DOHH2 (cell line): ENCODE measurements around the gene EIF4ENIF1.

Experiments used
- H3F3A ChIP-seq: fragments of 200-600 bp; sonication (generic), shearing (Covaris generic); 2 replicates; pipeline ENCODE4 v1.6.0; 2016; ENCODE audit warnings: antibody characterized with exemption, mild to moderate bottlenecking; ENCODE audit not compliant: control insufficient read depth, insufficient read depth
- H3K27ac ChIP-seq: fragments of 200-600 bp; sonication (generic); 2 replicates; pipeline ENCODE4 v1.5.1; 2014; ENCODE audit warnings: low read depth, mild to moderate bottlenecking, low read length, moderate library complexity
- H3K27me3 ChIP-seq: fragments of 200-600 bp; sonication (generic); 2 replicates; pipeline ENCODE4 v1.6.1; 2014; ENCODE audit warnings: mild to moderate bottlenecking, low read length, mixed read lengths; ENCODE audit not compliant: control insufficient read depth
- H3K36me3 ChIP-seq: fragments of 200-600 bp; sonication (generic); 2 replicates; pipeline ENCODE4 v1.6.1; 2014; ENCODE audit warnings: mild to moderate bottlenecking, low read length, moderate library complexity, mixed read lengths; ENCODE audit not compliant: control insufficient read depth
- H3K4me1 ChIP-seq: fragments of 200-600 bp; sonication (generic); 2 replicates; pipeline ENCODE4 v1.6.1; 2014; ENCODE audit warnings: mild to moderate bottlenecking, low read length, mixed read lengths; ENCODE audit not compliant: control insufficient read depth
- H3K4me2 ChIP-seq: fragments of 200-600 bp; sonication (generic); 2 replicates; pipeline ENCODE4 v1.6.0; 2014; ENCODE audit warnings: mild to moderate bottlenecking, low read length, moderate library complexity
- H3K4me3 ChIP-seq: fragments of 200-600 bp; sonication (generic); 2 replicates; pipeline ENCODE4 v1.5.1; 2014; ENCODE audit warnings: mild to moderate bottlenecking, low read length, mixed read lengths
- H3K79me2 ChIP-seq: fragments of 200-600 bp; sonication (generic); 2 replicates; pipeline ENCODE4 v1.6.1; 2014; ENCODE audit warnings: mild to moderate bottlenecking, low read length, mixed read lengths; ENCODE audit not compliant: control insufficient read depth
- H3K9me2 ChIP-seq: fragments of 200-600 bp; sonication (generic); replicated peaks from 2 replicates; pipeline ENCODE4 v1.6.1; 2014; ENCODE audit warnings: mild to moderate bottlenecking, low read length, mixed read lengths; ENCODE audit not compliant: control insufficient read depth
- H3K9me3 ChIP-seq: fragments of 200-600 bp; sonication (generic); 2 replicates; pipeline ENCODE4 v1.6.1; 2014; ENCODE audit warnings: antibody characterized with exemption, low read length, mixed read lengths; ENCODE audit not compliant: control insufficient read depth, insufficient read depth
- H4K20me1 ChIP-seq: fragments of 200-600 bp; sonication (generic); 2 replicates; pipeline ENCODE4 v1.6.0; 2014; ENCODE audit warnings: low read depth, mild to moderate bottlenecking, antibody characterized with exemption, low read length, moderate library complexity; ENCODE audit not compliant: control insufficient read depth, insufficient read depth
- EZH2phosphoT487 ChIP-seq: fragments of 200-600 bp; sonication (generic); IDR thresholded peaks from 2 replicates; pipeline ENCODE4 v1.6.1; 2017; ENCODE audit warnings: borderline replicate concordance, mild to moderate bottlenecking, antibody characterized with exemption, low read length, moderate library complexity, mixed read lengths
- TF ChIP-seq, protein P1 (sequence below): fragments of 200-600 bp; sonication (generic); IDR thresholded peaks from one replicate; pipeline ENCODE4 v1.5.1; 2014; ENCODE audit warnings: antibody characterized with exemption, mild to moderate bottlenecking, low read depth, low read length; ENCODE audit not compliant: poor library complexity, severe bottlenecking

EIF4ENIF1 gene

DNA sequence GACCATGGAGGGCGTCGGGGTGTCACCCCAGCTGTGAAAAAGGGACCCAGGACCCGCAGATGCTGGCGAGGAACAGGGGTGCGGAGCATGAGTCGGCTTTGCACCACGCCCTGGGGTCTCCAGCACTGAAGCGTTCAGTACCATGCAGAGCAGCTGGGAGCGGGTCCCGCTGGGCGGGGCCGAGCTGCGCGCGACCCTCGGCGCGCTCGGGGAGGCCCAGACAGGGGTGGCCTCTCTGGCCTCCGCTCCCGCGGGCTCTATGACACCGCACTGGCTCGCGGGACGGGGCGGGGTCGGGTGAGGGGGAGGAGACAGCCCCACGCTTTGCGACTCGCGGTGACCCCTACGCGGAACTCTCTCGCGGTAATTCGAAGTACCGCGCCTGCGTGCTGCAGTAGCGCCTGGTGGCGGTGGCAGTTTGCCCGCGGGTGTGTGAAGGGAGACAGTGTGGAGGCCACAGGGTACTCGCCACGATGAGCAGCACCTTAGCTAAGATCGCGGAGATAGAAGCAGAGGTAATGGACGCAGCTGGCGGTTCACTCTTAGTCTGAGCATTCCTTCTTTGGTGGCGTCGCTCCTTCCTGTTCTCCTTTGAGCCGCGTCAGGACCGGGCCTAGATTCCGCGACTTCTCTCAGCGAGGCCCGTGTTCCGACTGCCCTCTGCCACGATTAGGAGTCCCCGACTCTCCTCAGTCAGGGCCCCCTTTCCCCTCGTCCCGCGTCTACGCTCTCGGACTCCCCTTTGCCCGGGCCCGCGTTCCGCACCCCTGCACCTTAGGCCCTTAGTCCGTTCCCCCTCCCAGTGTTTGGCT is 90.2 kb downstream of the EIF4ENIF1 start, which contains the start of gene DRG1:
DRG1 (plus strand) TSS at position 394 of the 812 bp plus-strand sequence; CDS start at position 474, 80 bp downstream.
- Histone ChIP-seq H3K9me2 (no peaks in the 10 kb centered on the region), H3K36me3 (peaks cover 45% of the 10 kb centered on the region), H3K79me2 (peaks cover 56% of the 10 kb centered on the region), H3K4me1 (peaks cover 20% of the 10 kb centered on the region), H3F3A (peaks cover 13% of the 10 kb centered on the region), H4K20me1 (no peaks in the 10 kb centered on the region; the same call in 1 of the 2 replicates), H3K9me3 (peaks cover under 1% of the 10 kb centered on the region; the same call in 1 of the 2 replicates), H3K4me3 (peak within 1 kb of the TSS; percentile 87), H3K27me3 (no peaks in the 10 kb centered on the region), H3K4me2 (peak within 1 kb of the TSS; percentile 95), H3K27ac (peak within 1 kb of the TSS; percentile 51)
- TF ChIP-seq, protein P1, sequence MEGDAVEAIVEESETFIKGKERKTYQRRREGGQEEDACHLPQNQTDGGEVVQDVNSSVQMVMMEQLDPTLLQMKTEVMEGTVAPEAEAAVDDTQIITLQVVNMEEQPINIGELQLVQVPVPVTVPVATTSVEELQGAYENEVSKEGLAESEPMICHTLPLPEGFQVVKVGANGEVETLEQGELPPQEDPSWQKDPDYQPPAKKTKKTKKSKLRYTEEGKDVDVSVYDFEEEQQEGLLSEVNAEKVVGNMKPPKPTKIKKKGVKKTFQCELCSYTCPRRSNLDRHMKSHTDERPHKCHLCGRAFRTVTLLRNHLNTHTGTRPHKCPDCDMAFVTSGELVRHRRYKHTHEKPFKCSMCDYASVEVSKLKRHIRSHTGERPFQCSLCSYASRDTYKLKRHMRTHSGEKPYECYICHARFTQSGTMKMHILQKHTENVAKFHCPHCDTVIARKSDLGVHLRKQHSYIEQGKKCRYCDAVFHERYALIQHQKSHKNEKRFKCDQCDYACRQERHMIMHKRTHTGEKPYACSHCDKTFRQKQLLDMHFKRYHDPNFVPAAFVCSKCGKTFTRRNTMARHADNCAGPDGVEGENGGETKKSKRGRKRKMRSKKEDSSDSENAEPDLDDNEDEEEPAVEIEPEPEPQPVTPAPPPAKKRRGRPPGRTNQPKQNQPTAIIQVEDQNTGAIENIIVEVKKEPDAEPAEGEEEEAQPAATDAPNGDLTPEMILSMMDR: no peak
- no peak for TF ChIP-seq EZH2phosphoT487

DNA sequence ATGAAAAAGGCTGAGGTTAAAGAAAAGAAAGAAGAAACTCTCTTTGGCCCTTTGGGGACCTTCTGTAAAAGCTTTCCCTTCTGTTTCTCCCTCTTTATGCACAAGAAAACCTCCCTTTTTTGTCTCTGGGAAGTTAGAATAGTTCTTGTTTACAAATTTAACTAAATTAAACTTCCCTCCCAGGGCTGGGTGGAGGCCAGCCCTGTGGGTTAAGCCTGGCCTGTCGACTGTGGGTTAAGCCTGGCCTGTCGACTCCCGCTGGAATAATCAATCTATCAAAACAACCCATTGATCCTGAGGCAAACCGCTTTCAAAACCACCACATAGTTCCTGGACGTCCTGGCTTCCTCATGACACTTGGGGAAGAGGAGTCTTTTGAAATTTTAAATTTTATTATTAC is 91.4 kb downstream of the EIF4ENIF1 start:
- H3K27me3 ChIP-seq: no peaks in the 10 kb centered on the region
- H3K4me1 ChIP-seq: peaks cover 20% of the 10 kb centered on the region
- H3K27ac ChIP-seq: no peak overlapping the region
- no peak overlapping the region; the same call in 1 of the 2 replicates for H3K4me3 ChIP-seq
- H3F3A ChIP-seq: peaks cover 11% of the 10 kb centered on the region
- H3K4me2 ChIP-seq: peak overlapping the region; percentile 95
- no peak for TF ChIP-seq EZH2phosphoT487
- TF ChIP-seq, protein P1: no peak
- no peaks in the 10 kb centered on the region for H3K9me2 ChIP-seq
- peaks cover 13% of the 10 kb centered on the region for H3K9me3 ChIP-seq
- H3K36me3 ChIP-seq: peaks cover 34% of the 10 kb centered on the region
- H3K79me2 ChIP-seq: peaks cover 44% of the 10 kb centered on the region
- H4K20me1 ChIP-seq: no peaks in the 10 kb centered on the region; the same call in 1 of the 2 replicates

DNA sequence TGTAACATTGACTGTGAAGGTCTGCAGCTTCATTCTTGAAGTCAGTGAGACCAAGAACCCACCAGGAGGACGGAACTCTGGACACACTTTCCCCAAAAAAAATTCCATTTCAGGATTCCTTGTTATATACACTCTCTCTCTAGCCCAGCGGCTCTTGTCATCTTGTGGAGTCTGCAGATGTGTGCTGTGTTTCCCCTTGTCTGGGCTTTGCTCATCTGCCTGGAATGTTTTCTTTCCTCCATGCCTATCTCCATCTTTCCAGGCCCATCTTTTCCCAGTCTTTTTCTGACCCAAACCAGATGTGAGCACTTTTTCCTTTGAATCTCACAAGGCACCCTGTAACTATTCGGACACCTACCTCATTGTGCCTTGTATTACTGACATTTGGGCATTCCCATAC is 95.3 kb downstream of the EIF4ENIF1 start:
- Histone ChIP-seq H3K9me3 (peaks cover 13% of the 10 kb centered on the region), H3K27me3 (no peaks in the 10 kb centered on the region), H3K79me2 (peaks cover 5% of the 10 kb centered on the region), H3F3A (peaks cover 9% of the 10 kb centered on the region), H3K36me3 (no peaks in the 10 kb centered on the region), H3K4me2 (no peak overlapping the region), H3K9me2 (no peaks in the 10 kb centered on the region), H4K20me1 (no peaks in the 10 kb centered on the region), H3K4me3 (no peak overlapping the region), H3K27ac (no peak overlapping the region), H3K4me1 (peaks cover 10% of the 10 kb centered on the region)
- TF ChIP-seq, protein P1: no peak
- no peak for TF ChIP-seq EZH2phosphoT487
